ENCODE results near the gene PCMTD2.

Gene PCMTD2

DNA sequence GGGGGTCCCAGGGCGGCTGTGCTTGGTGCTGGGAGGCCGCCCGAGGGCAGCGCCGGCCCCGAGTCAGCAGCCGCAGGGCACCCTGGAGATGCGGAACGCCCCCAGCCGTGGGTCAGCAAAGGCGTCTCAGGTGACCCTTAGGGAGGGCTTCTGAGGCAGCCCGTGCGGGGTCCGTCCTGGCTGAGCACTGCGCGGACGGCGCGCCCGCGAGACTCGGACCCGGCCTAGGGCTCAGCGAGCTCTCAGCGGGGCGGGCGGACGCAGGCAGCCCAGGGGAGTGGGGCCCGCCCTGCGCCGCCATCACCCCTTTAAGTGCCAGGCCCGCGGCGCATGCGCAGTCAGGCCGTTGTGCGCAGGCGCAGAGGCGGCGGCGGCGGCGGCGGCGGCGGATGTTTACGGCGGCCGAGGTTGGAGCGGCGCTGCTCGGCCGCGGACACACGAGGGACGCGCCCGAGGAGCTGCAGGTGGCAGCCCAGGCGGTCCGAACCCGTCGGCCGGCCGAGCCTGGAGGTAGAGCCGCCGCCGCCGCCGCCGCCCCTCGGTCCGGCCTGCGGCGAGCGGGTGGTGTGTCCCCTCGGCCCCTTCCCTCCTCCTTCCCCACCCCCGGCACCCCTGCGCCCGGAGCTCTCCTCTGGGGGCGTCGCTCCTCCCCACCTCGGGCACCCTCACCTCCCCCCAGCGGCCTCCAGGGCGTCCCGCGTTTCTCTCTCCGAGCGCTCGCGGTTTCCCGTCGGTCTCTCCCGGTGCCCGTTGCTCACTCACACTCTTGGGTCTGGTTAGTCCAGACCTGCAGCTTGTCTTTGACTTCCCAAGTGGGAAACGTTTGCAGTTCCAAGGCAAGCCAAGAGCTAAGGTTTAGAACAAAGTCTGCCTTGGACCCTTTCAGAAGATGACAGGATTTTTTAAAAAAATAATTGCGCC, at the start of gene PCMTD2:
Gene PCMTD2 (plus strand): TSS at position 388 of the 921 bp plus-strand sequence. CDS start 4,218 bp downstream, outside the sequence.
- peak; percentile 97 for DNase-seq (ENCODE audit: low spot score)

DNA sequence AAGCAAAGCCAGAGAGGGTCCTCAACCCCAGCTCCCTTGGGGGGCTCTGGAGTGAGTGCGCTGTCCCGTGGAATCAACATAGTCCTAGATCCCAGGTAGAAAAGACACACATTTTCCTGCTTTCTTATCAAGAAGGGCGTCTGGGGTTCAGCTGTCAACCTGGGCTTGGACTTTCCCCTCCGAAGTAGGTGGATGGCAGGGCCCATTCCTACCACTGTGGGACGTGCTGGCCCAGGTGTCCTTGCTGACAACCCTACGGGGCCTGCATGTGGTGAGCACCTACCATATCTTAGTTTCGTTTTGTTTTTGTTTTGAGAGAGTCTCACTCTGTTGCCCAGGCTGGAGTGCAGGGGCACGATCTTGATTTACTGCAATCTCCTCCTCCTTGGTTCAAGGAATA, 48.9 kb upstream of the PCMTD2 start:
- no peak for DNase-seq (ENCODE audit: low spot score)

DNA sequence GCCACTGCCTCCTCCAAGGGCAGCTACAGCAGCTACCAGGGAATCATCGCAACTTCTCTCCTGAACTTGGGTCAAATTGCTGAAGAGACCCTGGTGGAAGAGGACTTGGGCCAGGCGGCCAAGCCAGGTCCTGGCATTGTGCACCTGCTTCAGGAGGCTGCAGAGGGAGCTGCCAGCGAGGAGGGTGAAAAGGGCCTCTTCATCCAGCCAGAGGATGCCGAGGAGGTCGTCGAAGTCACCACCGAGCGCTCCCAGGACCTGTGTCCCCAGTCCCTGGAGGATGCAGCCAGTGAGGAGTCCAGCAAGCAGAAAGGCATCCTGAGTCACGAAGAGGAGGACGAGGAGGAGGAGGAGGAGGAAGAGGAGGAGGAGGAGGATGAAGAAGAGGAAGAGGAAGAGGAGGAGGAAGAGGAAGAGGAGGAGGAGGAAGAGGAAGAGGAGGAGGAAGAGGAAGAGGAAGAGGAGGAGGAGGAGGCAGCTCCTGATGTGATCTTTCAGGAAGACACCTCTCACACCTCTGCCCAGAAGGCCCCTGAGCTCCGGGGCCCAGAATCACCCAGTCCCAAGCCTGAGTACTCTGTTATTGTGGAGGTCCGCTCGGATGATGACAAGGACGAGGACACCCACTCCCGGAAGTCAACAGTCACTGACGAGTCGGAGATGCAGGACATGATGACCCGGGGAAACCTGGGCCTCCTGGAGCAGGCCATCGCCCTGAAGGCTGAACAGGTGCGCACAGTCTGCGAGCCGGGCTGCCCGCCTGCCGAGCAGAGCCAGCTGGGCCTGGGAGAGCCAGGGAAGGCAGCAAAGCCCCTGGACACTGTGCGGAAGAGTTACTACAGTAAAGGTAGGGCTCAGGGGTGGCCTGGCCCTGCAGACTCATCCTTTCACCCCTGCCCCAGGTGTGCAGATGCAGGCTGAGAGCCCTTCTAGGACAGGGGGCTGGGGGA, 47.6 kb upstream of the PCMTD2 start:
- no peak for DNase-seq (ENCODE audit: low spot score)

DNA sequence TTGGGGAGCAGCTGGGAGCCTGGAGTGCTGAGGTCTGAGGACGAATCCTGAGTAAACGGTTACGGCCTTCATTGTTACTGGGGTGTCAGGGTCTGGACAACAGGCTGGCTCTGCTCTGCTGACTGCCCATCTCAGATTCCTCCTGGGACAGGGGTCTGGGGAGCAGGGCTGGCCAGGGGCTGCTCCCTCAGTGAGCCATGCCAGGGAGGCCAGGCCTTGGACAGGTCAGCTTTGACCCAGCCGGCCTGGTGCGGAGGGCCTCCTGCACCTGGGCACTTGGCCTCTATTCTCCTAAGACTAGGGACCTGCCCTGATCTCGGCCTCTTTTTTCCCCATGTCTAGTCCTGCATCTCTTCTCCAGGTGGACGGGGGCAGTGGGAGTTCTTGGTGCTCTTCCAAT, 46.4 kb upstream of the PCMTD2 start:
- DNase-seq (ENCODE audit: low spot score), result no peak

DNA sequence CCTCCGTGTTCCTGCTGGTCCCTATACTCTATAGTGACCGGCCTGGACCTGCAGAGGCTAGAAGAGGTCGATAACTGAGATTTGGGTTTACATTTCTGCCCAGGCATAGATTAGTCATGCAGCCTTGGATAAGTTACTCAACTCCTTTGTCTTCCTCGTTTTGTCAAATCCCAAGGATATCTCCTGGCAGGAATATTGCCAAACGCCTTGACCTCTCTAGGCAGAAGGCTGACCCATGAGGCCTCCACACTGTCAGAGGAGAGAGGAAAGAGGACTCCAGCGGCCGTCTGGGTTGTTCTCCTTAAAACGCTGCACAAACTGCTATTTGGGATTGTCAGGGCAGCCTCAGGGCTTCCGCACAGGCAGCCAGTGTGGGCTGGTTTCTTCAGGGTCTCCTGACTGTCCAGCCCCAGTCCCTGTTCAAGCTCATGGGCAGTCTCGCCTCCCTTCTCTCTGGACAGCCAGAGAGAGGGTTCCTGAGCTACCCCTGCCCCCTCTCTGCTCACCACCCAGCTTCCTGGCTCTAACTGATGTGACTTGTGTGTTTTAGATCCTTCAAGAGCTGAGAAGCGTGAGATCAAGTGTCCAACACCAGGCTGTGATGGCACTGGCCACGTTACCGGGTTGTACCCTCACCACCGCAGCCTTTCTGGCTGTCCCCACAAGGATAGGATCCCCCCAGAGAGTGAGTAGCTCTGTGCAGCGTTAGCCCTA, 44.7 kb upstream of the PCMTD2 start:
- DNase-seq (ENCODE audit: low spot score), result no peak

DNA sequence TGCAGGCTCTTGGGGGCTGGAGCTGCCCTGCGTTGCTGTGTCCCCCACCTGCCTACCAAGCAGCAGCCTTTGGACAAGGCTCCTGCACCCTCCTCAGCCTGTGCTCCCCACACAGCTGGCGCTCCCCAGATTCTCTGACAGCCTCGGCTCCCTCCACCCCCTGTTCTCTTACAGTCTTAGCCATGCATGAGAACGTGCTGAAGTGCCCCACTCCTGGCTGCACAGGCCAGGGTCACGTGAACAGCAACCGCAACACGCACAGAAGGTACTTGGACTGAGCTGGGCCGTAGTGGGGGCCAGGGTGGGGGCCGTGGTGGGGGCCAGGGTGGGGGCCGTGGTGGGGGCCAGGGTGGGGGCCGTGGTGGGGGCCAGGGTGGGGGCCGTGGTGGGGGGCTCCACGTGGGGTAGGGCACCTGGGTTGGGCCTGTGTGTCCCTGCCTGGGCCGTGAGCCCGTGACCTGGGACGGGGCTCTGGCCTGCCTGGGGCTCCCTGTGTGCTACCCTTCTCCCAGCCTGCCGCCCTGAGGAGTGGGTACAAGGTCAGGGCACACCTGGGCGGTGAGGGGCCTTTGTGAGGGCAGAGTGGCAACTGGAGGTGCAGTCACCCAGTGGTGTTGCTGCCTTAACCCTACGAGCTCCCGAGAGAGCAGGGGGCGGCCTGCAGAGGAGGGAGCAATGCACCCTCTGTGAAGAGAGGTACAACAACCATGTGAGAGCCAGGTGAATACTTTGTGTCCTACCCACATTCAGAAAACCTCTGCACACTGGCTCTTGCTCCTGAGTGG, 43.5 kb upstream of the PCMTD2 start:
- no peak for DNase-seq (ENCODE audit: low spot score)

DNA sequence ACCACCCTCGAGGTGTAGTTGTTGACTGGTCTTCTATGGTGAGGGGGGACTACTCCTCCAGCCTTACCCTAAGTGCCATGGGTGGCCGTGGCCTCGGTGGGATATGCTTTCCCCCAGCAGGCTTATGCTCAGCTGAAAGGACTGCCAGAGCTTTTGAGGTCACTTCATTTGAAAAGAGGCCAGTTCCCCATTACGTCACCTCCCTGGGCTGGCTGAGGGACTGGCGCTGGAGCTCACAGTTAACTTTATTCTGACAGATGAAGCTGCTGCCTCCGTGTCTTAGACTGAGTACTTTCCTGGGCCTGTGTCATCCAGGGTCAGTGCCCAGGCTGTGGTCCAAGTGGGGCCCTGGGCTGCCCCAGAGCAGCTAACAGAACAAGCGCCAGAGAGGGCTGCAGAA, 42.8 kb upstream of the PCMTD2 start:
- DNase-seq (ENCODE audit: low spot score), result no peak

DNA sequence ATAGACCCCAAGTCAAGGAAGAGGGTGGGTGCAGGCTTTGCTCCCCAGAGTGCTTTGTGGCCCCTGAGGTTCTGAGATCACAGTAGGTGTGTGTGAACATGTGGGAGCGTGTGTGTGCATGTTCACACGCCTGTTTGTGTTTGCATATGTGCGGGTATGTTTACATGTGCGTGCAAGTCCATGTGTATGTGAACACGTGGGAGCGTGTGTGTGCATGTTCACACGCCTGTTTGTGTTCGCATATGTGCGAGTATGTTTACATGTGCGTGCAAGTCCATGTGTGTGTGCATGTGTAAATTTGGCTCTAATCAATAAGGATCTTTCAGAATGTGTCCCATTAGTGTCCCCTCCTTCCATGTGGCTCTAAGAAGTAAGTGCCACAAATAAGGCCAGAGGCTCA, 41.4 kb upstream of the PCMTD2 start:
- DNase-seq (ENCODE audit: low spot score), result no peak

DNA sequence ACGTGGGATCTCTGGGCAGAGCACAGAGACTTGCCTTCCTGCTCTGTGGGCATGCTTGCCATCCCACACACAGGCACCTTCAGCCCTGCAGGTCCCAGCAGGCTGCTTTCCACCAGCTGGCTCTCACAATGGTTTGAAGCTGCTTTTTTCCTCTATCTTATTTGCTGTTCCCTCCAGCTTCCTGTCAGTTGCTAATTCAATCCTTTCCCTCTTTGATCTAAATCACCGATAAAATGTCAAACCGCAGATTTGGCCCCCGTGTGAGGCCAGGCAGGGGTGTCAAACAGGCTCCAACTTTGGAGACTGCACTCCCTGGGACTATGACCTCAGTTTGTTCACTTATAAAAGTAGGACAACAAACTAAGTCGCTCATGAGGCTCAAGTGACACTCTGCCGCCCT, 40.6 kb upstream of the PCMTD2 start:
- DNase-seq (ENCODE audit: low spot score), result no peak

DNA sequence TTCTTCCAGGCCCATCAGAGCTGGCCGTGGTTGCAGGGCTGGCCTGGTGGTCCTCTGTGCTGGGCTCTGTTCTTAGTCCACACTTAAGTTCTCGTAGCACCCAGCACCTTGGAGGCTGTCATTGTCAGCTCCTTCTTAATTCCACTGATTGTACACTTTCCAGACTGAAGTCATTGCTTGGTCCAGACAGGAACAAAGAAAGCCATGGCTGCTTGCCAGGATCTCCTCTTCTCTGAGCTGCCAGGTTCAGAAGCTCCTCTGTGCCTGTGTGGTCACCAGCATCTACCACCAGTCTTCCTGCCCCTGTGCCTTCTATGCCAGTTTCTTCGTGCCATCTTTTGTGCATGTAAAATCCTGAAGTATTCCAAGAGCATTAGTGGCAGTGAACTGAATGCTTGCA, 39.5 kb upstream of the PCMTD2 start:
- DNase-seq (ENCODE audit: low spot score), result no peak

DNA sequence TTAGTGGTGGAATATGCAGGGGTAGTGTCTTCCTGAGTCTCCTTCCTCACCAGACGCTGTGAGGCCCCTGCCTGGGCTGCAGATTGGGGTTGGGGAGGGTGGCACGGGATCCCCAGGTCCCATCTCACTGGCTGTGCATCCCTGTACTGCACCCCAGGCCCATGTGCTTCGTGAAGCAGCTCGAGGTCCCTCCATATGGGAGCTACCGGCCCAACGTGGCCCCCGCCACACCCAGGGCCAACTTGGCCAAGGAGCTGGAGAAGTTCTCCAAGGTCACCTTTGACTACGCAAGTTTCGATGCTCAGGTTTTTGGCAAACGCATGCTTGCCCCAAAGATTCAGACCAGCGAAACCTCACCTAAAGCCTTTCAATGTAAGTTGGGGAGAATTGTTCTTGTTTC, 38.6 kb upstream of the PCMTD2 start:
- DNase-seq (ENCODE audit: low spot score), result no peak

DNA sequence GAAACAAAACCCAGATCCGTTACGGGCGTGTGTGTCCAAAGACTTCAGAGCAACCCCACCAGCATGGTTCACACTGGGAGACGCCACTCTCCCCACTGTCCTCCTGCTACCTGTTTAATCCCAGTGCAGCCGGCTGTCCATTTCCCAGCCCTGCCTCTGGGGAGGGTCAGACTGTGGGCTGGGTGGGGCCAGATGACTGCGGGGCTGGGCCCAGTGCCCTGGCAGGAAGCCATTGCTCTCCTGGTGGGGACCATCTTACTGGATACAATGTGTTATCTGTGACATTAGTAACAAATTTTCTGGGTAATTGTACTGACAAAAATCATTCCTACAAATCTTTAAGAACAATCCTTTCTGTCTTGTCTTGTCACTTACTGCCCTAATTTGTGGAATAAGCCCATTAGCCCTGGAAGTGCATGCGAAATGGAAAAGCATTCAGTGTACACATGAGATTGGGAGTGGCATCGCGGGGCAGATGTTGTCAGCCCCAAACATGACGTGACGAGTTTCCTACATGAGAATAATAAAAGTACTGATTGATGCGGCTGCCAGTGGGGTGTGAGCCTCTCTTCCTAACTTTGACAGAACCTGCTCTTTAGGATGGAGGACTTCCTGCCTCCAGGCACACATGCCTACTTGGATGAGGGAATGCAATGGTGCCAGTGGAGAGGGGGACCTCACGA, 37.9 kb upstream of the PCMTD2 start:
- no peak for DNase-seq (ENCODE audit: low spot score)

DNA sequence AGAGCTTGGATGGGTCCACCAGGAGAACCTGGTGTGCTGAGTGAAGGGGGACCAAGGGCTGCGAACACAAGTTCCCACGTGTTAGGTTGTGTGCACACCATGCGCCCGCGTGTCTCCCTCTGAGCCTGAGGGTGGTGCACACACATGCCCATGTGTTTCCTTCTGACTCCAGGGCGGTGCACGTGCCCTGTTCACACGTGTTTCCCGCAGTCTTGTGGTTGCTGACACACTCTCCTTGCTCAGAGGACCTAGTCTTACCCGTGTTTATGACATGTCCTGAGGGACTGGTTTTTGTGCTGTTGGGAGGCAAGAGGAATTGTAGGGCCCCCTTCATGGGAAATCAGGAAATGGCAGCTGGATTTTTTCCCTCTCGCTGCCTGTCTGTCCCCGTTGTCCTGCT, 36.3 kb upstream of the PCMTD2 start:
- no peak for DNase-seq (ENCODE audit: low spot score)

DNA sequence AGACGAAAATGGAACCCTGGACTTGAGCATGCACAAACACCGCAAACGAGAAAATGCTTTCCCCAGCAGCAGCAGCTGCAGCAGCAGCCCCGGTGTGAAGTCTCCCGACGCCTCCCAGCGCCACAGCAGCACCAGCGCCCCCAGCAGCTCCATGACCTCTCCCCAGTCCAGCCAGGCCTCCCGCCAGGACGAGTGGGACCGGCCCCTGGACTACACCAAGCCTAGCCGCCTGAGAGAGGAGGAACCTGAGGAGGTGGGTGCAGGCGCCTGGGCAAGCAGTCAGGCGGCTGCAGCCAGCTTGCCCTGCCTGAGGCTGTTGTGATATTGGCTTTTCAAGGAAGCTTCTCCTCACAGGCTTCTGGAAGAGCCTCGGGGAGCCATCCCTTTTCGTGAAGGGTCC, 35.8 kb upstream of the PCMTD2 start:
- no peak for DNase-seq (ENCODE audit: low spot score)

DNA sequence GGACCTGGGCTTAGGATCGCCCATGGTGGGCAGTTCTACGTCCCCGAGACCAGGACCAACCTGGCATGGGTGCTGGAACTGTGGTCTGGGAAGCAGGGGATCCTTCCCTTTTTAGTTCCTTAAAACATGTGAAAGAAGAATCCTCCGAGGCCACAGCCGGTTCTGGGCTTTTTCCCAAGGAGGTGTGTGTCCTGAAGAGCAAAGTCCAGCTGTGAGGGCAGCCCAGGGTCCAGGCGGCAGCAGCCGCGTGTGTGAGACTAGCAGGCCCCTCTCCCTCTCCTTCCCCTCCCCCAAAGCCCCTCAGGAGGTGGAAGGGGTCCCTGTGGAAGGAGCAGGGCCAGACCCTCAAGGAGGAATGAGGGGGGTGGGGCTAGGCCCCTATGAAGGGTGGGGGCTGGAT, 35.1 kb upstream of the PCMTD2 start:
- no peak for DNase-seq (ENCODE audit: low spot score)

DNA sequence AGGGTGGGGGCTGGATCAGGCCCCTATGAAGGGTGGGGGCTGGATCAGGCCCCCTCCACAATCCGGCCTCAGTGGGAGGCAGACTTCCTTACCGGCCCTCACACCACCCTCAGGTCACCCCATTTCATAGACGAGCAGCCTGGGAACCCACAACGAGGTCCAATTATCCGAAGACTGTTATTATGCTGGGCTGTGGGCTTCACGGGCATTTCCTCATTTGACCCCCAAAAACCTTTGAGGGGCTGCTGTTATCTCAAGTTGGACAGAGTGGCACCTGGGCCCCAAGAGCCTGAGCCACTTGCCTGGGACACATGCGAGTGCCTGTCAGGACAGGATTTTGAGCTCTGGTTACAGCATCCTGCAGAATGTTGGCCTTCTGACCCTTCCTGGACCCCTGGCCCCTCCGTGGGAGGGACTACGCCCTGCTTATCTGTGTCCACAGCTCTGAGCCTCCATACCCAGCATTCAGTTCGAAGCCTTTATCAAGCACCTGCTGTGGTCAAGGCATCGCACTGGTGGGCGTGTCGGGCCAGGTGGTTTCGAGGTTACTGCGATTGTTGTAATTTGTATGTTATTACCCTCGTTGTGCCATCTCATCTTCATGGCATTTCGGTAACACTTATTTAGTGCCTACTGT, 34.5 kb upstream of the PCMTD2 start:
- no peak for DNase-seq (ENCODE audit: low spot score)

DNA sequence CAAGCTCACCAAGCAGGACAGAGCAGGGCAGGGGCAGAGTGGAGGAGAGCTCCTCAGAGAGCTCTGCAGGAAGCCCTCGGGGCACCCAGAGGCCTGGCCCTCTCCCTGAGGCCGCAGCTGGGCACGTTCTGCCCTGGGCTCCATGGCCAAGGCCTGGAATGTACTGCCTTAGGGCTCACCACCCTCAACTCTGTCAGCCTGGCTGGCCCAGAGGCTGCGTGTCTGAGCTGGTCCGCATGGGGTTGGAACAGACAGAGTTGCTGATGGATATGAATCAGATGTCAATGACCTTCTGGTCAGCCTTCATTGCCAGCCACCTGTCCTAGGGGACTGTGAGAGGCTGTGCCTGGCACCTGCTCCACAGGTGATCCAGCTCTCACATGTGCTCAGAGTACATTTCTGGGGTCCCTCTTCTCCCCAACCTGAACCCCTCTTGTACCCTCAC, 33.2 kb upstream of the PCMTD2 start:
- no peak for DNase-seq (ENCODE audit: low spot score)

DNA sequence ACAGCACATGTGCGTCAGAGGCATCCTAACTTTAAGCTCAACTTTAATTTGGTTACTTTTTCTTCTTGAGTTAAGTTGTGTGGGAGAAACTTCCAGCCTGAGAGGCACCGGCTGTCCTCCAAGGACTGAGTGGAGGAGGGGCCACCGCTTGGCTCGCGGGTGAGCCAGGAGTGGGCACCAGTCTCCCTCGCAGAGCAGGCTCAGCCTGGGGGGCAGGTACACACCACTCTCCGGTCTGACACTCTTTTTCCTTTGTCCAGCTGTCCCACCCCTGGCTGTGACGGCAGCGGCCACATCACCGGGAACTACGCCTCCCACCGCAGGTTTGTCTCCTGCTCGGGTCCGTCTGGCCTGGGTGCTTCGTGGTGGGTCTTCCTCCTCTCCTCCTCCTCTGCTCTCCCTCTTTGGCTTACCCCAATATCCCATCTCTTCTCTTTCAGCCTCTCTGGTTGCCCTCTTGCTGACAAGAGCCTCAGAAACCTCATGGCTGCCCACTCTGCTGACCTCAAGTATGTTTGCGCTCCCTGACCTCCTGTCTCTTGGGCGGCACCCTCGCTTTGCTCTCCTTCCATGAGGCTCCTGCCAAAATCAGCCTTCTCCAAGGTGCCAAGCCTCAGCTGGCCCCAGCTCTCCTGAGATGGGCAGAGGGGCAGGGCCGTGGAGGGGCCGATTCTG, 32.6 kb upstream of the PCMTD2 start:
- DNase-seq (ENCODE audit: low spot score), result no peak

DNA sequence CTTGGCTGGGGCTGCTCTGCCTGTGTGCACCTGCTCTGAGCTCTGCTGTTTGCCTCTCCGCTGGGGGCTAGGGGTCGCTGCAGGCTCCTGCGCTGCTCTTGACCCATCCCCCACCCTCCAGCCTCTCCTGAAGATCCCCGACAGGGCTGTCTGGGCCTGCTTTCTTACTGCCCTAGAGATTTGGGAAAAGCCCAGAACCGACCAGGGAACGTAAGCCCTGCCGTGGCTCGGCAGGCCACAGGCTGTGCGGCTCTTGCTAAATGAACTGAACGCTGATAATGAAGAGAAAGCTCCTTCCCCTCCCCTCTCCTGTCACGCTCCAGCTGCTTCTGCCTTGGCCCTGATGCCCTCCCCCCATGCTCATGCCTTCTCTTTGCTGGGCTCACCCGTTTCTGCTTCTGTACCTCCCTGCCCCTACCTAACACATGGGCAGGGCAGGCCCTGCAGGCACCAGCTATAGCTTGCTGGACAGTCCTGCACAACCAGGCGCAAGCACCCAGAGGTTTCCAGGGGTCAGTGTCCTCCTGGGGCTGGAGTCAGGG, 32.0 kb upstream of the PCMTD2 start:
- DNase-seq (ENCODE audit: low spot score), result no peak
